Fibroblast of the aortic adventitia (primary cell): Measurements from ENCODE around the gene TGFA. TPM values are rescaled to one million over a fixed set of nuclear protein-coding genes. Genes with fewer than 3 reads are reported as not detected.

ENCODE experiments used
- DNase-seq: peaks from one replicate; pipeline ENCODE4 v3.0.0-alpha.2; 2010; ENCODE audit warnings: low read depth
- H3K4me3 ChIP-seq: 2 replicates; pipeline ENCODE4 v1.5.1; 2011; ENCODE audit warnings: low read depth, mild to moderate bottlenecking, control low read depth, low read length, moderate library complexity
- CTCF ChIP-seq: IDR thresholded peaks from 2 replicates; pipeline ENCODE4 v1.5.1; 2011; ENCODE audit warnings: mild to moderate bottlenecking, low read length, control low read depth, inconsistent platforms; ENCODE audit not compliant: insufficient read depth
- total RNA-seq: library from RNA; depleted of rRNA; stranded (reverse); fragments of >200 nt; gene quantifications from 2 replicates; pipeline ENCODE4 v1.2.3, GENCODE V29; 2012; ENCODE audit warnings: low replicate concordance

Gene TGFA
- total RNA-seq, 1 donor: not detected

- TF ChIP-seq CTCF: no peak
- no peak for DNase-seq
- no peak overlapping the region for H3K4me3 ChIP-seq
These were observed 73.2 kb downstream of the TGFA start for GRCh38 chr2:70480468-70480867.

- no peak overlapping the region for H3K4me3 ChIP-seq
- TF ChIP-seq CTCF: no peak
- no peak for DNase-seq
These were observed 73.8 kb downstream of the TGFA start for GRCh38 chr2:70479816-70480215.

GRCh38 chr2:70477441-70477844 lies 76.2 kb downstream of the TGFA start:
- TF ChIP-seq CTCF: no peak
- no peak for DNase-seq
- no peak overlapping the region for H3K4me3 ChIP-seq

- no peak for DNase-seq
These were observed 78.4 kb downstream of the TGFA start for GRCh38 chr2:70475266-70475665.

GRCh38 chr2:70474256-70474848 lies 79.3 kb downstream of the TGFA start:
- no peak for TF ChIP-seq CTCF
- H3K4me3 ChIP-seq: no peak overlapping the region
- DNase-seq: no peak

More at GRCh38 chr2:70475266-70475665, 78.4 kb downstream of the TGFA start:
- no peak for TF ChIP-seq CTCF
- H3K4me3 ChIP-seq: no peak overlapping the region

- no peak for DNase-seq
- H3K4me3 ChIP-seq: no peak overlapping the region
- TF ChIP-seq CTCF: no peak
These were observed 80.4 kb downstream of the TGFA start for GRCh38 chr2:70473101-70473722.
